ENCODE data around the gene GIPC3.

Gene GIPC3

GRCh38 chr19:3573162-3573857 lies 12.0 kb upstream of the GIPC3 start (continued):
- no peak for TF ChIP-seq REST (tag by site-specific recombination; IDR thresholded peaks at IDR 0.05)
- no peak for TF ChIP-seq ZNF404 (tag by site-specific recombination; IDR thresholded peaks at IDR 0.05)
- TF ChIP-seq HOXC10 (CRISPR knock-in tag; IDR thresholded peaks at IDR 0.05), result no peak
- TF ChIP-seq ZNF785 (tag by site-specific recombination; IDR thresholded peaks at IDR 0.05), result no peak
- TF ChIP-seq KLF7 (tag by site-specific recombination; IDR thresholded peaks at IDR 0.05; ENCODE audit: borderline replicate concordance), result no peak
- TF ChIP-seq, protein P1, sequence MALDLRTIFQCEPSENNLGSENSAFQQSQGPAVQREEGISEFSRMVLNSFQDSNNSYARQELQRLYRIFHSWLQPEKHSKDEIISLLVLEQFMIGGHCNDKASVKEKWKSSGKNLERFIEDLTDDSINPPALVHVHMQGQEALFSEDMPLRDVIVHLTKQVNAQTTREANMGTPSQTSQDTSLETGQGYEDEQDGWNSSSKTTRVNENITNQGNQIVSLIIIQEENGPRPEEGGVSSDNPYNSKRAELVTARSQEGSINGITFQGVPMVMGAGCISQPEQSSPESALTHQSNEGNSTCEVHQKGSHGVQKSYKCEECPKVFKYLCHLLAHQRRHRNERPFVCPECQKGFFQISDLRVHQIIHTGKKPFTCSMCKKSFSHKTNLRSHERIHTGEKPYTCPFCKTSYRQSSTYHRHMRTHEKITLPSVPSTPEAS (tag by site-specific recombination; IDR thresholded peaks at IDR 0.05), result no peak
- TF ChIP-seq ZNF747 (tag by site-specific recombination; IDR thresholded peaks at IDR 0.05), result no peak
- TF ChIP-seq, protein P2, sequence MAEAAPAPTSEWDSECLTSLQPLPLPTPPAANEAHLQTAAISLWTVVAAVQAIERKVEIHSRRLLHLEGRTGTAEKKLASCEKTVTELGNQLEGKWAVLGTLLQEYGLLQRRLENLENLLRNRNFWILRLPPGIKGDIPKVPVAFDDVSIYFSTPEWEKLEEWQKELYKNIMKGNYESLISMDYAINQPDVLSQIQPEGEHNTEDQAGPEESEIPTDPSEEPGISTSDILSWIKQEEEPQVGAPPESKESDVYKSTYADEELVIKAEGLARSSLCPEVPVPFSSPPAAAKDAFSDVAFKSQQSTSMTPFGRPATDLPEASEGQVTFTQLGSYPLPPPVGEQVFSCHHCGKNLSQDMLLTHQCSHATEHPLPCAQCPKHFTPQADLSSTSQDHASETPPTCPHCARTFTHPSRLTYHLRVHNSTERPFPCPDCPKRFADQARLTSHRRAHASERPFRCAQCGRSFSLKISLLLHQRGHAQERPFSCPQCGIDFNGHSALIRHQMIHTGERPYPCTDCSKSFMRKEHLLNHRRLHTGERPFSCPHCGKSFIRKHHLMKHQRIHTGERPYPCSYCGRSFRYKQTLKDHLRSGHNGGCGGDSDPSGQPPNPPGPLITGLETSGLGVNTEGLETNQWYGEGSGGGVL (tag by site-specific recombination; IDR thresholded peaks at IDR 0.05), result peak; percentile 79
- 0 out of 2 replicates have a peak, but pooled peaks have one; percentile 11 for TF ChIP-seq PRDM4 (tag by site-specific recombination; IDR thresholded peaks at IDR 0.05)
- TF ChIP-seq YY1 (tag by site-specific recombination; IDR thresholded peaks at IDR 0.05), result peak; percentile 67
- no peak for TF ChIP-seq ZNF140 (tag by site-specific recombination; IDR thresholded peaks at IDR 0.05)
- TF ChIP-seq ZNF221 (tag by site-specific recombination; IDR thresholded peaks at IDR 0.05; ENCODE audit: borderline replicate concordance), result no peak
- no peak for TF ChIP-seq ZSCAN23 (tag by site-specific recombination; IDR thresholded peaks at IDR 0.05)
- no peak for TF ChIP-seq ZNF623 (tag by site-specific recombination; IDR thresholded peaks at IDR 0.05)
- no peak for TF ChIP-seq ZNF37A (tag by site-specific recombination; IDR thresholded peaks at IDR 0.05)
- no peak for TF ChIP-seq KLF8 (tag by site-specific recombination; IDR thresholded peaks at IDR 0.05)
- peak; percentile 11; the same call in 1 of the 2 replicates for TF ChIP-seq ZNF843 (tag by site-specific recombination; IDR thresholded peaks at IDR 0.05)
- 0 out of 2 replicates have a peak, but pooled peaks have one; percentile 26 for TF ChIP-seq ZNF2 (tag by site-specific recombination; IDR thresholded peaks at IDR 0.05)
- TF ChIP-seq ZNF280D (tag by site-specific recombination; IDR thresholded peaks at IDR 0.05), result no peak
- TF ChIP-seq ZNF214 (tag by site-specific recombination; IDR thresholded peaks at IDR 0.05; ENCODE audit: borderline replicate concordance), result no peak
- TF ChIP-seq ZNF792 (tag by site-specific recombination; IDR thresholded peaks at IDR 0.05), result 0 out of 2 replicates have a peak, but pooled peaks have one; percentile 24
- TF ChIP-seq SP2 (tag by site-specific recombination; IDR thresholded peaks at IDR 0.05), result no peak
- TF ChIP-seq ZBTB44 (tag by site-specific recombination; IDR thresholded peaks at IDR 0.05), result no peak
- no peak for TF ChIP-seq ZNF501 (tag by site-specific recombination; IDR thresholded peaks at IDR 0.05)
- TF ChIP-seq, protein P3, sequence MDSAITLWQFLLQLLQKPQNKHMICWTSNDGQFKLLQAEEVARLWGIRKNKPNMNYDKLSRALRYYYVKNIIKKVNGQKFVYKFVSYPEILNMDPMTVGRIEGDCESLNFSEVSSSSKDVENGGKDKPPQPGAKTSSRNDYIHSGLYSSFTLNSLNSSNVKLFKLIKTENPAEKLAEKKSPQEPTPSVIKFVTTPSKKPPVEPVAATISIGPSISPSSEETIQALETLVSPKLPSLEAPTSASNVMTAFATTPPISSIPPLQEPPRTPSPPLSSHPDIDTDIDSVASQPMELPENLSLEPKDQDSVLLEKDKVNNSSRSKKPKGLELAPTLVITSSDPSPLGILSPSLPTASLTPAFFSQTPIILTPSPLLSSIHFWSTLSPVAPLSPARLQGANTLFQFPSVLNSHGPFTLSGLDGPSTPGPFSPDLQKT (IDR thresholded peaks at IDR 0.05; ENCODE audit: borderline replicate concordance, low read depth, low read length), result no peak
